BE2C (cell line): ENCODE measurements around the gene CD63.

Experiments used
- DNase-seq: peaks from one replicate; pipeline ENCODE4 v3.0.0-alpha.2; 2020
- H3K27me3 ChIP-seq: fragments of 250-450 bp; sonication (Bioruptor Pico); 2 replicates; pipeline ENCODE4 v1.5.1; 2020; ENCODE audit warnings: mild to moderate bottlenecking
- H3K36me3 ChIP-seq: fragments of 250-450 bp; sonication (Bioruptor Pico); 2 replicates; pipeline ENCODE4 v1.5.1; 2020; ENCODE audit warnings: mild to moderate bottlenecking
- H3K4me1 ChIP-seq: fragments of 250-450 bp; sonication (Bioruptor Pico); 2 replicates; pipeline ENCODE4 v1.5.1; 2020
- H3K4me3 ChIP-seq: 2 replicates; pipeline ENCODE4 v1.5.1; 2011; ENCODE audit warnings: low read depth, low read length
- H3K9me3 ChIP-seq: fragments of 250-450 bp; sonication (Bioruptor Pico); 2 replicates; pipeline ENCODE4 v1.5.1; 2020
- CTCF ChIP-seq: IDR thresholded peaks from 2 replicates; pipeline ENCODE4 v1.5.1; 2012; ENCODE audit warnings: mild to moderate bottlenecking, low read depth, low read length

Gene CD63

GRCh38 chr12:55736076-55736475, 7.3 kb upstream of the CD63 start:
- TF ChIP-seq CTCF = no peak

GRCh38 chr12:55734595-55734994, 5.8 kb upstream of the CD63 start:
- Histone ChIP-seq H3K36me3 (no peaks in the 10 kb centered on the region), H3K27me3 (no peaks in the 10 kb centered on the region), H3K4me1 (peaks cover 7% of the 10 kb centered on the region; the same call in 1 of the 2 replicates), H3K9me3 (no peaks in the 10 kb centered on the region), H3K4me3 (no peak overlapping the region)
- DNase-seq = no peak
- no peak for TF ChIP-seq CTCF

More at GRCh38 chr12:55736076-55736475, 7.3 kb upstream of the CD63 start:
- H3K4me1 ChIP-seq = peaks cover 7% of the 10 kb centered on the region; the same call in 1 of the 2 replicates
- no peaks in the 10 kb centered on the region for H3K36me3 ChIP-seq
- DNase-seq = no peak
- H3K27me3 ChIP-seq = no peaks in the 10 kb centered on the region
- H3K4me3 ChIP-seq = no peak overlapping the region
- no peaks in the 10 kb centered on the region for H3K9me3 ChIP-seq

GRCh38 chr12:55733858-55734257, 5.0 kb upstream of the CD63 start:
- Histone ChIP-seq H3K27me3 (no peaks in the 10 kb centered on the region), H3K9me3 (no peaks in the 10 kb centered on the region), H3K4me3 (no peak overlapping the region), H3K4me1 (peaks cover 7% of the 10 kb centered on the region; the same call in 1 of the 2 replicates), H3K36me3 (no peaks in the 10 kb centered on the region)
- no peak for DNase-seq
- no peak for TF ChIP-seq CTCF

GRCh38 chr12:55733021-55733555, 4.3 kb upstream of the CD63 start:
- Histone ChIP-seq H3K4me1 (peaks cover 7% of the 10 kb centered on the region; the same call in 1 of the 2 replicates), H3K36me3 (no peaks in the 10 kb centered on the region), H3K9me3 (no peaks in the 10 kb centered on the region), H3K27me3 (no peaks in the 10 kb centered on the region), H3K4me3 (no peak overlapping the region)
- no peak for TF ChIP-seq CTCF
- DNase-seq = peak; percentile 35

- Histone ChIP-seq H3K4me1 (peaks cover 4% of the 10 kb centered on the region; the same call in 1 of the 2 replicates), H3K4me3 (no peak overlapping the region), H3K36me3 (no peaks in the 10 kb centered on the region), H3K9me3 (no peaks in the 10 kb centered on the region), H3K27me3 (no peaks in the 10 kb centered on the region)
- TF ChIP-seq CTCF = no peak
- no peak for DNase-seq
Observed at GRCh38 chr12:55732288-55732687, 3.5 kb upstream of the CD63 start.
